K562 (cell line): ENCODE data around the gene CHRND. TPM values are rescaled to one million over a fixed set of nuclear protein-coding genes. Genes with fewer than 3 reads are reported as not detected.

Experiments used
- ATF2 ChIP-seq: sonication (generic); formaldehyde crosslinking; IDR thresholded peaks from 2 replicates; pipeline ENCODE4 v1.8.1; 2022; ENCODE audit warnings: missing genetic modification reagents
- DDX20 ChIP-seq: fragments of 450-650 bp; IDR thresholded peaks from 2 replicates; pipeline ENCODE4 v1.6.1; 2016; ENCODE audit warnings: missing genetic modification characterization, low read depth, mild to moderate bottlenecking, missing compliant biosample characterization, moderate library complexity
- E4F1 ChIP-seq: fragments of 250-450 bp; sonication (Bioruptor Pico); IDR thresholded peaks from 2 replicates; pipeline ENCODE4 v1.5.0; 2021; ENCODE audit warnings: mild to moderate bottlenecking, borderline replicate concordance
- ETS1 ChIP-seq: conservative IDR thresholded peaks from 2 replicates; pipeline ENCODE4 v1.6.1; 2011; ENCODE audit warnings: low read depth, mild to moderate bottlenecking, low read length; ENCODE audit not compliant: control insufficient read depth
- HMGN3 ChIP-seq: IDR thresholded peaks from 2 replicates; pipeline ENCODE4 v1.6.1; 2011; ENCODE audit warnings: borderline replicate concordance, low read depth, mild to moderate bottlenecking, mixed read lengths, low read length; ENCODE audit not compliant: insufficient read length; ENCODE audit errors: extremely low read depth
- MAFG ChIP-seq: fragments of 450-650 bp; conservative IDR thresholded peaks from 2 replicates; pipeline ENCODE4 v1.6.1; 2016; ENCODE audit warnings: missing genetic modification characterization, missing compliant biosample characterization
- NONO ChIP-seq, 2 experiments: fragments of 200-400 bp in 1 of 2; fragments of 450-650 bp in 1 of 2; formaldehyde crosslinking in 1 of 2; IDR thresholded peaks; 2 replicates each; pipeline ENCODE4 v1.6.1; 2017; ENCODE audit warnings: low read depth in 2 of 2, mild to moderate bottlenecking in 2 of 2, moderate library complexity in 2 of 2, low read length in 1 of 2
- PHF8 ChIP-seq: fragments of 200-600 bp; sonication (generic); IDR thresholded peaks from 2 replicates; pipeline ENCODE4 v1.6.1; 2012; ENCODE audit warnings: mixed run types, mild to moderate bottlenecking, inconsistent platforms, low read length, moderate library complexity, borderline replicate concordance
- RBM22 ChIP-seq: fragments of 200-400 bp; formaldehyde crosslinking; IDR thresholded peaks from 2 replicates; pipeline ENCODE4 v1.6.1; 2018; ENCODE audit warnings: low read length, low read depth; ENCODE audit not compliant: poor library complexity, severe bottlenecking
- SMARCA4 ChIP-seq: fragments of 450-650 bp; IDR thresholded peaks from 2 replicates; pipeline ENCODE4 v1.6.1; 2016
- TFAM ChIP-seq: fragments of 250-450 bp; sonication (Bioruptor Pico); conservative IDR thresholded peaks from 2 replicates; pipeline ENCODE4 v1.5.0; 2021; ENCODE audit warnings: mild to moderate bottlenecking, moderate library complexity
- ZBTB5 ChIP-seq: fragments of 450-650 bp; IDR thresholded peaks from 2 replicates; pipeline ENCODE4 v1.6.1; 2017; ENCODE audit warnings: antibody characterized with exemption
- ZFPM2 ChIP-seq: fragments of 250-450 bp; sonication (Bioruptor Pico); IDR thresholded peaks from 2 replicates; pipeline ENCODE4 v1.5.1; 2022; ENCODE audit warnings: mild to moderate bottlenecking
- ZNF146 ChIP-seq: IDR thresholded peaks from one replicate; pipeline ENCODE4 v1.6.1; 2018; ENCODE audit warnings: missing compliant biosample characterization; ENCODE audit not compliant: unreplicated experiment
- ZNF175 ChIP-seq: fragments of 200-800 bp; sonication (Bioruptor generic); IDR thresholded peaks from 2 replicates; pipeline ENCODE4 v1.6.1; 2016; ENCODE audit warnings: low read depth, mild to moderate bottlenecking, missing genetic modification characterization, missing compliant biosample characterization
- ZNF239 ChIP-seq: fragments of 250-450 bp; sonication (Bioruptor Pico); IDR thresholded peaks from 2 replicates; pipeline ENCODE4 v1.4.0; 2020; ENCODE audit warnings: mild to moderate bottlenecking
- ZNF263 ChIP-seq: sonication (generic); formaldehyde crosslinking; IDR thresholded peaks from 2 replicates; pipeline ENCODE4 v1.8.0; 2022; ENCODE audit warnings: mild to moderate bottlenecking, missing genetic modification reagents, borderline replicate concordance
- ZNF707 ChIP-seq: fragments of 250-450 bp; sonication (Bioruptor Pico); conservative IDR thresholded peaks from 2 replicates; pipeline ENCODE4 v1.8.0; 2022; ENCODE audit warnings: inconsistent platforms, mild to moderate bottlenecking, moderate library complexity
- polyA plus RNA-seq, 8 experiments: library from polyadenylated mRNA; depleted of rRNA in 4 of 8; stranded (reverse) in 5 of 8; unstranded in 3 of 8; fragments of >200 nt; fragmentation: Nextera tagmentation in 2 of 8; fragmentation: Illumina TruSeq in 1 of 8; extraction: Ambion mirVana in 2 of 8; extraction: Trizol in 1 of 8; gene quantifications; 2 replicates each; pipeline versions ENCODE4 v1.2.1 to v1.2.3, GENCODE V29; 2011 to 2014; ENCODE audit warnings: inconsistent platforms in 1 of 8, missing spikeins in 1 of 8
- total RNA-seq, 7 experiments: library from RNA; depleted of rRNA in 6 of 7; stranded (reverse); fragments of >200 nt in 6 of 7; fragmentation: Illumina TruSeq in 2 of 7; extraction: Trizol in 2 of 7; gene quantifications; 2 replicates each; pipeline versions ENCODE4 v1.2.1 to v1.2.3, GENCODE V29; 2011 to 2021; ENCODE audit warnings: low replicate concordance in 1 of 7

Gene CHRND
- total and polyA plus RNA-seq, 9 of the 15 experiments (the other 6 are each of a cell fraction or from before 2014, with no cell fraction given): not detected

- TF ChIP-seq ZNF263 (CRISPR knock-in tag) (peak; percentile 37; the same call in 1 of the 2 replicates), RBM22 (peak; percentile 72), ZNF175 (CRISPR knock-in tag) (no peak), ZFPM2 (CRISPR knock-in tag) (no peak), ZBTB5 (no peak), DDX20 (tag) (no peak), ATF2 (peak; percentile 37; the same call in 1 of the 2 replicates), ZNF239 (CRISPR knock-in tag) (no peak), NONO (IDR thresholded peaks at IDR 0.05; ENCODE audit: low read depth in 2 of 2, low read length in 1 of 2) (peak; percentile 54 to 65; a peak in 2 of 4 replicates), E4F1 (CRISPR knock-in tag) (no peak), ZNF146 (CRISPR knock-in tag) (no peak), ZNF707 (no peak), MAFG (no peak), SMARCA4 (no peak), TFAM (CRISPR knock-in tag) (no peak), ETS1 (0 out of 2 replicates have a peak, but pooled peaks have one; percentile 13), HMGN3 (peak; percentile 91), PHF8 (peak; percentile 84)
These were observed 24.6 kb downstream of the CHRND start, which contains the start of the genes EIF4E2 and TIGD1 (continued) for GRCh38 chr2:232550354-232551249.
